H1 (cell line): Measurements from ENCODE around the gene COL4A3. TPM values are rescaled to one million over a fixed set of nuclear protein-coding genes. Genes with fewer than 3 reads are reported as not detected.

Experiments used
- CTCF ChIA-PET: fragments of 300-600 bp; sonication (Branson Sonifier 250); formaldehyde crosslinking; loops from one replicate; lab custom pipeline; 2021; ENCODE audit not compliant: partially characterized antibody; lab: Charles Lee
- POLR2A ChIA-PET: fragments of 300-600 bp; sonication (Branson Sonifier 250); formaldehyde crosslinking; loops from one replicate; lab custom pipeline; 2021; ENCODE audit warnings: inconsistent platforms; ENCODE audit not compliant: partially characterized antibody; lab: Charles Lee
- DNase-seq, 2 experiments: peaks; one replicate each; pipeline versions ENCODE4 v3.0.0 to v3.0.0-alpha.2; 2010 to 2022; ENCODE audit warnings: low spot score in 2 of 2, low read depth in 1 of 2, mixed read lengths in 1 of 2
- FAIRE-seq: peaks from 2 replicates; lab custom pipeline; 2011; peaks lifted over from hg19 to GRCh38; lab: Jason Lieb, UNC
- H2AFZ ChIP-seq: 2 replicates; pipeline ENCODE4 v1.8.1; 2012; ENCODE audit warnings: low read length, inconsistent platforms
- H2AK5ac ChIP-seq: 2 replicates; pipeline ENCODE4 v1.6.1; 2013; ENCODE audit warnings: low read depth, low read length
- H2BK120ac ChIP-seq: replicated peaks from 2 replicates; pipeline ENCODE3; 2013; ENCODE audit warnings: low read depth, low read length, inconsistent platforms
- H2BK12ac ChIP-seq: 2 replicates; pipeline ENCODE4 v1.6.1; 2013; ENCODE audit warnings: low read depth, low read length
- H2BK15ac ChIP-seq: 2 replicates; pipeline ENCODE4 v1.6.1; 2013; ENCODE audit warnings: low read length
- H2BK20ac ChIP-seq: 2 replicates; pipeline ENCODE4 v1.6.1; 2013; ENCODE audit warnings: low read length
- H2BK5ac ChIP-seq: 2 replicates; pipeline ENCODE4 v1.6.1; 2013; ENCODE audit warnings: low read depth, low read length
- H3K14ac ChIP-seq: 2 replicates; pipeline ENCODE4 v1.6.1; 2013; ENCODE audit warnings: inconsistent platforms; ENCODE audit not compliant: insufficient read length
- H3K18ac ChIP-seq: 2 replicates; pipeline ENCODE4 v1.6.1; 2013; ENCODE audit warnings: low read length; ENCODE audit errors: extremely low read depth
- H3K23ac ChIP-seq: 2 replicates; pipeline ENCODE4 v1.6.1; 2013; ENCODE audit warnings: inconsistent platforms; ENCODE audit not compliant: insufficient read length
- H3K23me2 ChIP-seq: 2 replicates; pipeline ENCODE4 v1.6.1; 2013; ENCODE audit warnings: low read depth, low read length
- H3K27ac ChIP-seq: 2 replicates; pipeline ENCODE4 v1.6.1; 2011; ENCODE audit warnings: low read depth, low read length, inconsistent platforms
- H3K27me3 ChIP-seq, 4 experiments: replicated peaks in 1 of 4; 1 replicate in 1 of 4; 2 replicates in 3 of 4; pipeline versions ENCODE4 v1.6.1 to v1.8.1; 2011 to 2013; ENCODE audit warnings: low read length in 3 of 4, mild to moderate bottlenecking in 3 of 4, inconsistent platforms in 2 of 4, mixed read lengths in 2 of 4, moderate library complexity in 1 of 4; ENCODE audit not compliant: control insufficient read depth in 3 of 4, insufficient read depth in 3 of 4; ENCODE audit errors: extremely low read depth in 1 of 4
- H3K36me3 ChIP-seq, 4 experiments: 2 replicates each; pipeline versions ENCODE4 v1.6.1 to v1.8.1; 2011 to 2013; ENCODE audit warnings: mild to moderate bottlenecking in 4 of 4, low read length in 3 of 4, moderate library complexity in 2 of 4, control low read depth in 1 of 4, inconsistent platforms in 1 of 4; ENCODE audit not compliant: insufficient read depth in 4 of 4, control insufficient read depth in 2 of 4
- H3K4ac ChIP-seq: replicated peaks from 2 replicates; pipeline ENCODE3; 2013; ENCODE audit warnings: low read length, low read depth, mixed read lengths, inconsistent platforms; ENCODE audit not compliant: insufficient read length
- H3K4me1 ChIP-seq, 4 experiments: replicated peaks in 1 of 4; 1 replicate in 1 of 4; 2 replicates in 3 of 4; pipeline versions ENCODE4 v1.6.1 to v1.8.1; 2011 to 2013; ENCODE audit warnings: low read length in 3 of 4, inconsistent platforms in 2 of 4, mixed read lengths in 1 of 4; ENCODE audit not compliant: insufficient read depth in 4 of 4, control insufficient read depth in 3 of 4
- H3K4me2 ChIP-seq, 2 experiments: 2 replicates each; pipeline versions ENCODE4 v1.6.1 to v1.8.1; 2011 to 2013; ENCODE audit warnings: low read depth in 2 of 2, low read length in 2 of 2, control low read depth in 1 of 2, inconsistent platforms in 1 of 2, mild to moderate bottlenecking in 1 of 2; ENCODE audit not compliant: insufficient read depth in 1 of 2
- H3K4me3 ChIP-seq, 4 experiments: fragments of 200-600, 300-600 bp in 1 of 4; sonication (generic), shearing (Covaris generic), sonication (Bioruptor Twin) in 1 of 4; 2 replicates each; pipeline versions ENCODE4 v1.5.1 to v1.8.1; 2011 to 2016; ENCODE audit warnings: low read length in 4 of 4, low read depth in 3 of 4, control low read depth in 2 of 4, inconsistent platforms in 2 of 4, mild to moderate bottlenecking in 2 of 4, mixed read lengths in 1 of 4, moderate library complexity in 1 of 4; ENCODE audit not compliant: insufficient read depth in 2 of 4; ENCODE audit errors: extremely low read depth in 1 of 4
- H3K56ac ChIP-seq: replicated peaks from 2 replicates; pipeline ENCODE3; 2013; ENCODE audit warnings: low read depth, mild to moderate bottlenecking, mixed read lengths, low read length, inconsistent platforms; ENCODE audit not compliant: insufficient read length
- H3K79me1 ChIP-seq: 2 replicates; pipeline ENCODE4 v1.6.1; 2013; ENCODE audit warnings: low read depth, low read length, control low read depth
- H3K79me2 ChIP-seq, 2 experiments: 2 replicates each; pipeline versions ENCODE4 v1.6.1 to v1.8.1; 2012 to 2013; ENCODE audit warnings: low read length in 2 of 2, mild to moderate bottlenecking in 2 of 2, inconsistent platforms in 1 of 2; ENCODE audit not compliant: insufficient read depth in 2 of 2, control insufficient read depth in 1 of 2
- H3K9ac ChIP-seq, 4 experiments: replicated peaks in 1 of 4; 1 replicate in 1 of 4; 2 replicates in 3 of 4; pipeline versions ENCODE4 v1.6.1 to v1.8.1; 2011 to 2013; ENCODE audit warnings: low read depth in 3 of 4, low read length in 3 of 4, control low read depth in 2 of 4, mild to moderate bottlenecking in 2 of 4, moderate library complexity in 2 of 4, inconsistent platforms in 1 of 4; ENCODE audit errors: extremely low read depth in 1 of 4
- H3K9me3 ChIP-seq, 2 experiments: 2 replicates each; pipeline versions ENCODE4 v1.6.1 to v1.8.1; 2012 to 2013; ENCODE audit warnings: mild to moderate bottlenecking in 2 of 2, moderate library complexity in 2 of 2, control low read depth in 1 of 2, inconsistent platforms in 1 of 2, low read depth in 1 of 2, low read length in 1 of 2, mixed read lengths in 1 of 2; ENCODE audit not compliant: insufficient read depth in 2 of 2
- H4K20me1 ChIP-seq, 2 experiments: replicated peaks in 1 of 2; 2 replicates each; pipeline versions ENCODE3 to v1.8.1; 2011 to 2013; ENCODE audit warnings: inconsistent platforms in 2 of 2, low read length in 2 of 2, mild to moderate bottlenecking in 1 of 2; ENCODE audit not compliant: insufficient read depth in 2 of 2, control insufficient read depth in 1 of 2
- H4K5ac ChIP-seq: 2 replicates; pipeline ENCODE4 v1.6.1; 2013; ENCODE audit warnings: low read length, low read depth, mixed read lengths, inconsistent platforms; ENCODE audit not compliant: insufficient read length
- H4K8ac ChIP-seq: 2 replicates; pipeline ENCODE4 v1.8.0; 2013; ENCODE audit warnings: mild to moderate bottlenecking, moderate library complexity, low read length, inconsistent platforms; ENCODE audit not compliant: insufficient read depth; ENCODE audit errors: extremely low read depth
- H4K91ac ChIP-seq: replicated peaks from 2 replicates; pipeline ENCODE3; 2013; ENCODE audit warnings: low read length, mixed read lengths, inconsistent platforms; ENCODE audit not compliant: insufficient read length
- ASH2L ChIP-seq: fragments of 200-600, 300-600 bp; sonication (generic); IDR thresholded peaks from one replicate; pipeline ENCODE4 v1.7.1; 2017; ENCODE audit warnings: low read length
- BRCA1 ChIP-seq: IDR thresholded peaks from 2 replicates; pipeline ENCODE4 v1.6.1; 2012; ENCODE audit warnings: low read depth, low read length, improper control_type of control experiment
- CREB1 ChIP-seq: IDR thresholded peaks from 2 replicates; pipeline ENCODE4 v1.6.1; 2012; ENCODE audit warnings: inconsistent platforms
- EP300 ChIP-seq, 2 experiments: IDR thresholded peaks; 1 replicate in 1 of 2; 2 replicates in 1 of 2; pipeline ENCODE4 v1.6.1; 2011 to 2012; ENCODE audit warnings: low read depth in 2 of 2, low read length in 2 of 2, mild to moderate bottlenecking in 2 of 2, borderline replicate concordance in 1 of 2, inconsistent platforms in 1 of 2, moderate library complexity in 1 of 2
- PHF8 ChIP-seq: fragments of 200-600 bp; sonication (generic); conservative IDR thresholded peaks from 2 replicates; pipeline ENCODE4 v1.7.1; 2012; ENCODE audit warnings: low read depth, mild to moderate bottlenecking, inconsistent platforms, low read length, moderate library complexity
- RAD21 ChIP-seq, 2 experiments: IDR thresholded peaks in 1 of 2; conservative IDR thresholded peaks in 1 of 2; 2 replicates each; pipeline ENCODE4 v1.6.1; 2011; ENCODE audit warnings: low read depth in 2 of 2, low read length in 2 of 2, improper control_type of control experiment in 1 of 2, inconsistent platforms in 1 of 2, mild to moderate bottlenecking in 1 of 2, moderate library complexity in 1 of 2
- SP2 ChIP-seq: IDR thresholded peaks from 2 replicates; pipeline ENCODE4 v1.6.1; 2012; ENCODE audit warnings: mild to moderate bottlenecking, low read length, inconsistent platforms
- TCF12 ChIP-seq: IDR thresholded peaks from 2 replicates; pipeline ENCODE4 v1.6.1; 2011; ENCODE audit warnings: low read depth, mild to moderate bottlenecking, low read length
- TEAD4 ChIP-seq: IDR thresholded peaks from 2 replicates; pipeline ENCODE4 v1.6.1; 2012; ENCODE audit warnings: low read depth, low read length, inconsistent platforms, mixed read lengths
- WGBS, 2 experiments: shearing (Covaris generic) in 1 of 2; methylation state at CpG; one replicate each; pipeline versions ENCODE4 v1.1.6 to v1.1.7; 2013 to 2015; ENCODE audit warnings: low lambda C conversion rate in 2 of 2, mixed read lengths in 2 of 2, inconsistent platforms in 1 of 2, low coverage in 1 of 2, missing lambda C conversion rate in 1 of 2; ENCODE audit not compliant: insufficient replicate concordance in 2 of 2, insufficient coverage in 1 of 2, insufficient read length in 1 of 2; ENCODE audit errors: extremely low coverage in 1 of 2, missing lambda C conversion rate in 1 of 2; 5-methylcytosine and 5-hydroxymethylcytosine counted together
- polyA plus RNA-seq, 7 experiments: library from polyadenylated mRNA; depleted of rRNA in 3 of 7; stranded (reverse) in 5 of 7; unstranded in 2 of 7; fragments of >200 nt in 5 of 7; fragments of 200-250 nt in 2 of 7; gene quantifications; 1 replicate in 5 of 7; 2 replicates in 1 of 7; 4 replicates in 1 of 7; pipeline versions ENCODE4 v1.2.1 to v1.2.3, GENCODE V29; 2011 to 2013; ENCODE audit warnings: missing spikeins in 2 of 7, mixed read lengths in 2 of 7
- total RNA-seq: library from RNA; stranded (reverse); fragmentation: NEBNext Ultra II Directional; extraction: Animal tissue kit (Norgen Biotek cat#: 25700); gene quantifications from 2 replicates; pipeline ENCODE4 v1.2.1, GENCODE V29; 2021
- TF ChIP-seq, protein P1 (sequence below): IDR thresholded peaks from 2 replicates; pipeline ENCODE4 v1.6.1; 2012; ENCODE audit warnings: inconsistent platforms
- TF ChIP-seq, protein P2 (sequence below), 3 experiments: IDR thresholded peaks; 1 replicate in 2 of 3; 2 replicates in 1 of 3; pipeline versions ENCODE4 v1.5.1 to v1.6.1; 2011; ENCODE audit warnings: low read length in 3 of 3, mild to moderate bottlenecking in 3 of 3, inconsistent platforms in 2 of 3, low read depth in 1 of 3, moderate library complexity in 1 of 3; ENCODE audit not compliant: insufficient read depth in 1 of 3; ENCODE audit errors: control extremely low read depth in 1 of 3

Gene COL4A3
- total and polyA plus RNA-seq, 2 of the 8 experiments (the other 6 are each of a cell fraction or from before 2014, with no cell fraction given) = 0.12 to 0.17 TPM

DNA sequence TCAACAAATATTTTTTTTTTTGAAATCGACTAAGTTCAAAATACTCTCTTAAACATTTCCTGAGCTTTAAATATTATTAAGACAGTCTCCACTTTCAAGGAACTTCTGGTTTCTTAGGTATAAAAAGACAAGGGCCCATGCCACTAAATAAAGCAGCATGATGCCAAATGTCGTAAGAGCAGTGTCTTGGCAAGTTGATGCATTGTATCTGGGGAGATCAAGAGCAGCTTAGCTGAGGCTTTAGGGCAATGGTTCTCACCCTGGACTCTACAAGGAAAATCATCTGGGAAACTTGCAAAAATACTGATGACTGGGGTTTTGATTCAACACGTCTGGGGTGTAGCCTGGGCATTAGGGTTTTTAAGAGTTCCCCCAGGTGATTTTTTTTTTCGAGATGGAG lies 41.3 kb downstream of the COL4A3 start:
- no peak overlapping the region for H3K18ac ChIP-seq
- H3K27ac ChIP-seq = no peak overlapping the region
- no peak overlapping the region for H3K4me3 ChIP-seq
- DNase-seq (no peak), FAIRE-seq (no peak)
- H3K23me2 ChIP-seq = no peaks in the 10 kb centered on the region
- no peak overlapping the region for H2BK5ac ChIP-seq
- no peaks in the 10 kb centered on the region for H4K20me1 ChIP-seq
- H3K9me3 ChIP-seq = no peaks in the 10 kb centered on the region
- H2AK5ac ChIP-seq = no peak overlapping the region
- H3K36me3 ChIP-seq = no peaks in the 10 kb centered on the region
- no peak overlapping the region for H3K56ac ChIP-seq
- no peak overlapping the region for H3K14ac ChIP-seq
- H2BK120ac ChIP-seq = no peak overlapping the region
- POLR2A ChIA-PET = no interaction called here
- H3K4me1 ChIP-seq = peaks cover 0 to 4% (median 0%) of the 10 kb centered on the region in 4 experiments; a peak in 1 of 7 replicates
- no peak overlapping the region for H3K4me2 ChIP-seq
- no peak overlapping the region for H2BK15ac ChIP-seq
- peaks cover 21 to 46% (median 34%) of the 10 kb centered on the region in 4 experiments for H3K27me3 ChIP-seq
- H3K4ac ChIP-seq = no peak overlapping the region
- H3K79me1 ChIP-seq = no peaks in the 10 kb centered on the region
- H3K9ac ChIP-seq = no peak overlapping the region
- H2AFZ ChIP-seq = no peak overlapping the region
- 87% methylated on average over 4 of the region's 4 CpGs; no CpG with 5 or more reads in 1 of the 2 experiments for WGBS, 2 experiments
- no peak overlapping the region for H4K5ac ChIP-seq
- H2BK12ac ChIP-seq = no peak overlapping the region
- no peak overlapping the region for H3K23ac ChIP-seq
- no peaks in the 10 kb centered on the region for H3K79me2 ChIP-seq
- H4K91ac ChIP-seq = no peak overlapping the region
- CTCF ChIA-PET = interaction anchor here (1.5 to 2.4 kb wide), 2 partner anchors 16 to 32 kb away, joined by 3 to 8 read pairs; no protein-coding TSS in a partner anchor
- no peak overlapping the region for H4K8ac ChIP-seq
- no peak overlapping the region for H2BK20ac ChIP-seq
- TF ChIP-seq SP2 (no peak), CREB1 (no peak), EP300 (IDR thresholded peaks at IDR 0.05; ENCODE audit: borderline replicate concordance in 1 of 2, low read depth in 2 of 2, low read length in 2 of 2) (no peak), TCF12 (no peak), BRCA1 (no peak), TEAD4 (no peak), RAD21 (IDR thresholded peaks at IDR 0.05 in 1 of 2, conservative IDR thresholded peaks at IDR 0.05 in 1 of 2; ENCODE audit: low read depth in 2 of 2, low read length in 2 of 2) (no peak), ASH2L (no peak), PHF8 (no peak)
- TF ChIP-seq, protein P1, sequence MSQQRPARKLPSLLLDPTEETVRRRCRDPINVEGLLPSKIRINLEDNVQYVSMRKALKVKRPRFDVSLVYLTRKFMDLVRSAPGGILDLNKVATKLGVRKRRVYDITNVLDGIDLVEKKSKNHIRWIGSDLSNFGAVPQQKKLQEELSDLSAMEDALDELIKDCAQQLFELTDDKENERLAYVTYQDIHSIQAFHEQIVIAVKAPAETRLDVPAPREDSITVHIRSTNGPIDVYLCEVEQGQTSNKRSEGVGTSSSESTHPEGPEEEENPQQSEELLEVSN = no peak
- TF ChIP-seq, protein P2, sequence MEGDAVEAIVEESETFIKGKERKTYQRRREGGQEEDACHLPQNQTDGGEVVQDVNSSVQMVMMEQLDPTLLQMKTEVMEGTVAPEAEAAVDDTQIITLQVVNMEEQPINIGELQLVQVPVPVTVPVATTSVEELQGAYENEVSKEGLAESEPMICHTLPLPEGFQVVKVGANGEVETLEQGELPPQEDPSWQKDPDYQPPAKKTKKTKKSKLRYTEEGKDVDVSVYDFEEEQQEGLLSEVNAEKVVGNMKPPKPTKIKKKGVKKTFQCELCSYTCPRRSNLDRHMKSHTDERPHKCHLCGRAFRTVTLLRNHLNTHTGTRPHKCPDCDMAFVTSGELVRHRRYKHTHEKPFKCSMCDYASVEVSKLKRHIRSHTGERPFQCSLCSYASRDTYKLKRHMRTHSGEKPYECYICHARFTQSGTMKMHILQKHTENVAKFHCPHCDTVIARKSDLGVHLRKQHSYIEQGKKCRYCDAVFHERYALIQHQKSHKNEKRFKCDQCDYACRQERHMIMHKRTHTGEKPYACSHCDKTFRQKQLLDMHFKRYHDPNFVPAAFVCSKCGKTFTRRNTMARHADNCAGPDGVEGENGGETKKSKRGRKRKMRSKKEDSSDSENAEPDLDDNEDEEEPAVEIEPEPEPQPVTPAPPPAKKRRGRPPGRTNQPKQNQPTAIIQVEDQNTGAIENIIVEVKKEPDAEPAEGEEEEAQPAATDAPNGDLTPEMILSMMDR (IDR thresholded peaks at IDR 0.05; ENCODE audit: control extremely low read depth in 1 of 3, insufficient read depth in 1 of 3, low read depth in 1 of 3, low read length in 3 of 3) = no peak
